Skeletal muscle cell (primary cell): ENCODE data around the gene ZNF471.

Experiments
- DNase-seq: peaks from one replicate; pipeline ENCODE4 v3.0.0-alpha.2; 2010; ENCODE audit warnings: low read depth
- H3K4me3 ChIP-seq: 2 replicates; pipeline ENCODE4 v1.5.1; 2011; ENCODE audit warnings: low read depth, mild to moderate bottlenecking, control low read depth, low read length, moderate library complexity

Gene ZNF471

DNA sequence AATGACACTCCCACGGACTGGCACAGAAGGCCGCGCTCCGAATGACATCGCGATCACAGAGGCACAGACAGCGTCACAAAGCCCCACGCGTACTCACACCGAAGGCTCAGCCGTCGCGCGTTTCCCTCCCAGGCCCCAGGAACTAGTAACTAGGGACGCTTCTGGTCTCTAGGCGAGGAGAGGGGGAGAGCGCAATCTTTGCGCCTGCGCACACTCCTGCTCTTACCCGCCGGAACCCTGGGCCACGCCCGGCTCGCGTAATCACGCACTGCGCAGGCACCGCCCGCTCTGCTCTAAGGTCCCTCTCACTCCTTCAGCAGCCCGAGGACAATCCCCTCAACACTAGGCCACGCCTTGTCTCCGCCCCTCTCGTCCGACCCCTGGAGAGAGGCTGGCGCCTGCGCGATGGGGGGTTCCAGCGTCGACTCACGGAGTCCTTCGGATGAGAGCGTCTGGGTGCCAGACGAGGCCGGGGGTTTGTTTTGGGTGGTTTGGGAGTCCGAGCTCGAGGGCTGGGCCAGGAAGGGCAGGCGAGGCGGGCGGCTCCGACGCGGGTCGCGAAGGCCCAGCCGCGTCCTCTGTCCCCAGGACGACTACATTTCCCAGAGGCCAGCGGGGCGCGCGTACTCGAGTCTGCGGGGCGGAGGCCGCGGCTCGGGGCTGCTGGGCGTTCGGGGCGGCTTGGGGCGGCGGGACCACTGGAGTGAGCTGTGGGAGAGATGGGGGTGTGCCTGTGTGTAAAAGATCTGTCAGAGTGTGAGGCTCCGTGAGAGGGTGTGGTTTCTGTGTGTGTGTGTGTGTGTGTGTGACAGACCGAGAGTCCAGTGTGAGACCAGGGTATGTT lies at the start of gene ZNF471:
Gene ZNF471 (plus strand): TSS at position 410 of the 844 bp plus-strand sequence. CDS start 3,717 bp downstream, outside the sequence.
- H3K4me3 ChIP-seq = peak within 1 kb of the TSS; percentile 71
- peak; percentile 95 for DNase-seq

DNA sequence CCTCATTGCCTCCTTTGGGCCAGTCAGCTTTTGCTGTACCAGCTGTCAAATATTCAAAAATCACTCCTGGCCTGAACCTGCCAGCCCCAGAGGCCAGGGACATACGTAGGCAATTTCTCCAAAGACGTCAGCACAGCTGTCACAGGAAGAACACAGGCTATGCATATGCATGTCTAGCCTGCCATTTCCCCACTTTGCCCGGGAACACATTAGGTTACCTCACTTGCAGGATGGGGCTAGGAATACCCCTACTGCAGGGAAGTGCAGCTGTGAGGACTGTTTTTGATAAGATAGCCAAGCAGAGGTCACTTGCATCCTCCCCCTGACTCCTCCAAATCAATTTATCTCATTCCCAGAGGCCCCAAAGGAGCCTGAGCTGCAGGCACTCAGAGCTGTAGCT lies 33.3 kb upstream of the ZNF471 start:
- no peak overlapping the region for H3K4me3 ChIP-seq
- no peak for DNase-seq

DNA sequence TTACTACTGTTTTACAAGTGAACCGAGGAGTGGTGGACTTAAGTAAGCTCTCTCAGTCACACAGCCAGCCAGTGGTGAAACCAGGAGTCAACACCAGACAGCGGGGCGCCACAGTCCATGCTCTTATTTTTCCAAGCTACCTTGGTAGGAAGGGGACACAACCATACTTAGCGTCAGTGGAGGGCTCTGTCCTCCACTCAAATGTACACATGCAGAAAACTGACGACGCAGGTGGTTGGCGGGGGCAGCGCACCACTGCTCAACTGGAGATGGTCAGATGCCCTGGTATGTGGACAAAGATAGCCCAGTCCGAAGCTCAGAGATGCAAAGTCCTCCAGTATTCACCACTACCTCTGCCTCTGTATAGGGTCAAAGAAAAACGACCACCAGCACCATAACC lies 31.6 kb upstream of the ZNF471 start:
- peak overlapping the region; percentile 93 for H3K4me3 ChIP-seq
- DNase-seq = no peak

DNA sequence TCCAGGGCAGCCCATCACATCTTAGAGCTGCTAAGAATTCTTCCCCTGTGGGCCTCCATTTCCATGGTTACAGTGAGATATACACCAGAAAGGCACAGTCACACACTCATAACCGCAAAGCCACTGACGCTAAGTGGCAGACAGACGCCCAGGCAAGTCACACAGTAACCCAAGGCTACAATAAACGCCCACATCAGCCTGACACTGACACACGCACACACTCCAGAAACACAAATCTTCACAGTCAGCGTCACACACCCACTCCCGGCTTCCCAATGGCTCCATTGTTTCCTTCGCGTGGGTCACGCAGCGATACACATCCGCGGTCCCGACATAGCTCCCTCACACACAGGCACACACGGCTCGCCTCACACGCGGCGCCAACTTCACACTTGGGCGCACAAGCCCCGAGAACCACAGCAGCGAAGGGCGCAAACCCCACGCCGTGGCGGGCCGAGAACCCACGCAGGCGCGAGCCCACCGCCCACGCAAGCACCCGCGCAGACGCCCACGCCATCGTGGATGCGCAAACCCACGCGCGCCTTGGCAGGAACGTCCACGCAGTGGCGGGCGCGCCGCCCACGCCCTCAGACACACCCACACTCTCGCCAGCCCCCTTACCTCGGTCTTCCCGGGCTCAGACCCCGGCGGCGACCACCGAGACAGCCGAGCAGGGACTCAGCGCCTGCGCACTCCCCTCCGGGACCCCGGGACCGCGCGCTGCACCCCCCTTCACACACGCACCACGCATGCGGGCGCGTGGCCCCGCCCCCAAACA lies 30.8 kb upstream of the ZNF471 start, which contains the start of gene ZNF667:
Gene ZNF667 (minus strand): TSS at position 695 of the 778 bp plus-strand sequence. CDS start 14,975 bp downstream, outside the sequence.
- peak; percentile 16 for DNase-seq
- H3K4me3 ChIP-seq = peak within 1 kb of the TSS; percentile 93

DNA sequence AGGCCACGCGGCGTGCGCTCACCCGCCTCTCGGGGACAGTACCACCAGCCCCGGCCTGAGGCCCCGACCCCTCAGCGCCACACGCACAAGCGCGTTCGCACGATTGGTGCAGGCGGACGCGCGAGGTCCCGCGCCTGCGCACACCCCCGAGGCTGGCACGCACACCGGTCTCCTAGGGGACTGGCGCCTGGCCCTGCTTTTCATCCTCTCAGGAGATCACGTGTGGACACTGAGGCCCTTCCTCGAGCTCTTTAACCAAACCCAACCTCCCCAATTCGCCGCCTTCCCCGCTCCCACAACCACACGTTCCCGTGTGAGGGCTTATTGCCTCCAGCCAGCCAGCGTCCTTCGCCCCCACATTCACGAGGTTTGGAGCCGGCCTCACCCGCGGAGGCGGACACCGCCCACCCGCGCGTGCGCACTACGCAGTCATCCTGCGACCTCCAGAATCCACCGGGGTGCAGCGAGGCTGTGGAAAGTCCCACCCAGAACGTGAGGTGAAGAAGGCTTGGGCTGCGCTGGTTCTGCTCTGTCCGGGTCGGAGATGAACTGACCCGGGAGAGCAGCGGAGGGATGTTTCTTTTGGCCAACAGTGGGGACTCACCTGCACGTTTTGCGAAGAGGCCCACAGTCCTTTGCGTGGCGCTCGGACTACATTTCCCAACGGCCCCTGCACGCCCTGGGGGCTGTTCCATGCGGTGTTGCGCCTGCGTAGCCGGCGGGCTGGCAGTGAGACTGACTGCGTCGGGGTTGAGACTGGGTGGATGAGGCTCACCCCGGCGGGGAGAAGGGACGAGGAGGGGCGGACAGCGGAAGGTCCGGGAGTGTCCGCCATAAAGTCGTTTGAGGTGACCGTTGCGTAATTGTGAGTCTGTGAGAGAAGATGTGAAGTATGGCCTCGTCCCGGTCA lies 30.0 kb upstream of the ZNF471 start:
- peak overlapping the region; percentile 93 for H3K4me3 ChIP-seq
- DNase-seq = peak; percentile 86

DNA sequence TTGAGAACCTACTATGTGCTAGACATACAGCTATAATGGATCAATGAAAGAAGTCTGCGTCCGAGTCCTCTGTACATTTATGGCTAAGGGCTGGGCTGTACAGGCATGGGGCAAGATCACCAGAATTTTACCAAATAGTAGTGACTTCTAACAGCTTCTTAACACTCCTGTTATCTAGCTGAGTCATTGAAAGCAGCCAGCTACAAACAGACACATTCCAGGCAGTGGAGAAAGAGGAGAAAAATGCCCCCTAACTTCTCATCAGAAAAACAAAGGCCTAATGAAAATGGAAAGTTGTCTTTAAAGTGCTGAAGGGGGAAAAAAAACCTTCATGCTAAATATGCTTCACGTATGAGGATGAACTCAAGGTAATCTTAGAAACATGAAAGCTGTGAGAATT lies 16.3 kb upstream of the ZNF471 start:
- DNase-seq = no peak
- H3K4me3 ChIP-seq = no peak overlapping the region

DNA sequence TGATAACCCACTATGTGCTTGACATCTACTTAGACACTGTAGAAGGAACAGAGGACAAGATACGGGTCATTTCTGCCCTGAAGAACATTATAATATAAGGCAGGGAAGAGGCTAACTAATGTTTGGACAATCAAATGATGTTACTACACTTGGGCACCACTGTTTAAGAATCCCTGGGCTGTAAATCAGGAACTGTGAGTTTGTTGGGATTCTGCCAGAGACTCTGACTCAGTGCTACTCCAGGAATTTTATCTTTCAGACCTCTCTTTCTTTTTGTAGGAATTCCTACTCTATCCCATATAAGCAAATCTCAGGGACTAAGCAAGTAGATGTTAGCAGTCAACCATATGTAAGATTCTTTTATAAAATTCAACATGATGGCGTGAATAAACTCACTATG lies 3.1 kb upstream of the ZNF471 start:
- H3K4me3 ChIP-seq = no peak overlapping the region

DNA sequence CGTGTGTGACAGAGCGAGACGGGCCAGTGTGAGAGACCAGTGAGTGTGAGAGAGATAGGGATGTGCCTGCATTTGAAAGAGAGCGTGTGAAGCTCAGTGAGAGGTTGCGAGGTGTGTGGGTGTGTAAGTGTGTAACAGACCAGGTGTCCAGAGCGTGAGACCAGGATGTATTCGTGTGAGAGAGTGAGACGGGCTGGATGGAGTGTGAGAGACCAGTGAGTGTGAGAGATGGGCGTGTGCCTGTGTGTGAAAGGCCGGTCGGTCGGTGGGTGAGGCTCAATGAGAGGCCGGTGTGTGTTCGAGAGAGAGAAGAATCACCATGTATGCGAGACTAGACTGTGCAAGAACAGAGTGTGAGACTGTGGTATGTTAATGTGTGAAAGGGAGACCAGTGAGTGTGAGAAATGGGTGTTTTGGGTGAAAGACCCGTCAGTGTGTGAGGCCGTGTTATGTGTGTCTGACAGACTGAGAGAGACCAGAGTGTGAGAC lies 679 bp downstream of the ZNF471 start:
- DNase-seq = no peak
- H3K4me3 ChIP-seq = peak overlapping the region; percentile 71

More for the DNA sequence above, 3.1 kb upstream of the ZNF471 start:
- peak; percentile 23 for DNase-seq

DNA sequence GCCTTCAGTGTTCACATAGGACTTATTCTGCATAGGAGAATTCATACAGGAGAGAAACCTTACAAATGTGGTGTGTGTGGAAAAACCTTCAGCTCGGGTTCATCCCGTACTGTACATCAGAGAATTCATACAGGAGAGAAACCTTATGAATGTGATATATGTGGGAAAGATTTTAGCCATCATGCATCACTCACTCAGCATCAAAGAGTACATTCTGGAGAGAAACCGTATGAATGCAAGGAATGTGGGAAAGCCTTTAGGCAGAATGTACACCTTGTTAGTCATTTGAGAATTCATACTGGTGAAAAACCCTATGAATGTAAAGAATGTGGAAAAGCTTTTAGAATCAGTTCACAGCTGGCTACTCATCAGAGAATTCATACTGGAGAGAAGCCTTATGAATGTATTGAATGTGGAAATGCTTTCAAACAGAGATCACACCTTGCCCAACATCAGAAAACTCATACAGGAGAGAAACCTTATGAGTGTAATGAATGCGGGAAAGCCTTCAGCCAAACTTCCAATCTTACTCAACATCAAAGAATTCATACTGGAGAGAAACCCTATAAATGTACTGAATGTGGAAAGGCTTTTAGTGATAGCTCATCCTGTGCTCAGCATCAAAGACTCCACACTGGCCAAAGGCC lies 17.7 kb downstream of the ZNF471 start:
- no peak overlapping the region for H3K4me3 ChIP-seq
- no peak for DNase-seq

DNA sequence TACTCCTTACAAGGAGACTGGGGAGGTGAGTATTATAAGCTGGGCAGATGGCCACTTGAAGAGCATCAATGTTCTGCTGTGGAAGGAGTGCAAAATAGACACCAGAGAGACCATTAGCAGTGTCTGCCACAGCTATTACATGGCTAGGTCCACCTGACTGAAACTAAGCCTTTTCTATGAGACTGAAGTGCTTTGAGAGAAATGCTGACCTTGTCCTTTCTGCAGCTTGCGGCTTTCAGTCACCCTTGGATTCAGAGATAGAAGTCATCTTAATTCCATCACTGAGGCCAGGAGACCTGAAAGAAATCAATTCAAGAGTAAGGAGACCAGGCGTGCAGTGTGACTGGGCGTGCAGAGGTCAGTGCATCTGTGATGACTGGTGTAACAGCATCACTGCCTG lies 29.8 kb downstream of the ZNF471 start:
- DNase-seq = no peak
- peak overlapping the region; percentile 77 for H3K4me3 ChIP-seq

DNA sequence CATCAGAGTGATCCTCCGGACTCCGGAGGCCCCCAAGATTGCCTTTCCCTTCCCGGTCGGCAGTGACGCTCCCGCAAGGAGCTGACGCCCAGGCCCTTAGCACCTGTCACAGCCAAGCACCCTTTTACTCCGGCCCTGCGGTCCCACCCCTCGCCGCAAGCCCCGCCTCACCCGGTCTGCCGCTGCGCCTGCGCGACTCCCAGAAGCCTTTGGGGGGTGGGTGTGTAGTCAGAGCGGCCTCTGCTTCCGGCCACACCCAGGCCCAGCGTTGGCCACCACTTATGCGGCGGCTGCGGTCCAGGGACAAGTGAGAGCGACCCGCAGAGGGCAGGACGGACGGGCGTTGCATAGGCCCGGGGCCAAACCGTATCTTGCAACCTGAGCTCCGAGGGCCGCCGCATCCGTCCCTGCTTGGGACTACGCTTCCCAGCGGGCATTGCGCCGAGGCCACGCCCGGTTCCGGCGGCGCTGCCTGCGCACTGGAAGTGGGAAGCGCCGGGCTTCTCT lies 30.7 kb downstream of the ZNF471 start:
- DNase-seq = peak; percentile 67
- peak overlapping the region; percentile 77 for H3K4me3 ChIP-seq

DNA sequence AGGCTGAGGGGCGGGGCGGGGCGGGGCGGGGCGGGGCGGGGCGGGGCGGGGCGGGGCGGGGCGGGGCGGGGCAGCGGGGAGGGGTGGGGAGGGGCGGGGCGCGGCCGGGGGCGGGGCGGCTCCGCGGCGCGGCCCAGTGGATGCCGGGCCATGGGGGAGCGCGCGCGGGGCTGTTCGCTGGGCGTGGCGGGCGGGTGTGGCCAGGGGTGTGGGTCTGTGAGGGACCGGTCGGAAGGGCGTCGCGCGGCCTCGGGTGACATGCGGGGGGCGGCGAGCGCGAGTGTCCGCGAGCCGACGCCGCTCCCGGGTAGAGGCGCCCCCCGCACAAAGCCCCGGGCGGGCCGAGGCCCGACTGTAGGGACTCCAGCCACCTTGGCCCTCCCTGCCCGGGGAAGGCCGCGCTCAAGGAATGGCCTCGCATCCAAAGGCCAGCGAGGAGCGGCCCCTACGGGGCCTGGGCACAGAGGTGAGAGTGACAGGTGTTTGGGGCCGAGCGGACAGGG lies 31.2 kb downstream of the ZNF471 start, which contains the start of gene ZFP28:
Gene ZFP28 (plus strand): TSS at position 188 of the 503 bp plus-strand sequence. CDS start 71 bp downstream, at position 259.
- no peak for DNase-seq
- H3K4me3 ChIP-seq = peak within 1 kb of the TSS; percentile 77

DNA sequence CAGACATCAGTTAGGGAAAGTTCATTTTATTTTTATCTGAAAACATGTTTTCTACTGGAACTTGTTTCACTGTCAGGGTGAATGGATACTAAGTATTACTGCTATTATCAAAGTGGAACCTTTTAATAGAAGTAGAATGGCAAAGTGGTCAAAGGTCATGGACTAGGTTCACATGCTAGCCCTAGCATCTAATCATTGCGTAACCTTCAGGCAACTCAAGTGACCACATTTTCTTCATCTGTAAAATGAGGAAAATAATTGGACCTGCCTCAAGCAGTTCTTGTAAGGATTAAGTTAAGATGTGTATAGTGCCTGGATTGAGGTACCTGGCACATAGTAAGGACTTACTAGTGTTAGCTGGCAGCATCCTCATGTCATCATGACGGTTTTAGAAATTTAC lies 36.1 kb downstream of the ZNF471 start:
- no peak overlapping the region for H3K4me3 ChIP-seq
- no peak for DNase-seq

DNA sequence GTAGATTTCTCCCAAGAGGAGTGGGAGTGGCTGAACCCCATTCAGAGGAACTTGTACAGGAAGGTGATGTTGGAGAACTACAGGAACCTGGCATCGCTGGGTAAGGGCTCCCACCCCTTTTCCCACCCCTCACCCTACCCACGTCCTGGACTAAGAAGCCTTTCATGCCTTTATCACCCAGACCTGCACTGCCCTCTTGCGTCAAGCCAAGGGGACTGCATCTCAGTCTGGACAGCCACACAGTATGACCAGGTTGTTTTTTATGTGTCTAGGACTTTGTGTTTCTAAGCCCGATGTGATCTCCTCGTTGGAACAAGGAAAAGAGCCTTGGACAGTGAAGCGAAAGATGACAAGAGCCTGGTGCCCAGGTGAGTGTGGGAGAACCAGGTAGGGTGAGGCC lies 39.9 kb downstream of the ZNF471 start:
- H3K4me3 ChIP-seq = no peak overlapping the region

DNA sequence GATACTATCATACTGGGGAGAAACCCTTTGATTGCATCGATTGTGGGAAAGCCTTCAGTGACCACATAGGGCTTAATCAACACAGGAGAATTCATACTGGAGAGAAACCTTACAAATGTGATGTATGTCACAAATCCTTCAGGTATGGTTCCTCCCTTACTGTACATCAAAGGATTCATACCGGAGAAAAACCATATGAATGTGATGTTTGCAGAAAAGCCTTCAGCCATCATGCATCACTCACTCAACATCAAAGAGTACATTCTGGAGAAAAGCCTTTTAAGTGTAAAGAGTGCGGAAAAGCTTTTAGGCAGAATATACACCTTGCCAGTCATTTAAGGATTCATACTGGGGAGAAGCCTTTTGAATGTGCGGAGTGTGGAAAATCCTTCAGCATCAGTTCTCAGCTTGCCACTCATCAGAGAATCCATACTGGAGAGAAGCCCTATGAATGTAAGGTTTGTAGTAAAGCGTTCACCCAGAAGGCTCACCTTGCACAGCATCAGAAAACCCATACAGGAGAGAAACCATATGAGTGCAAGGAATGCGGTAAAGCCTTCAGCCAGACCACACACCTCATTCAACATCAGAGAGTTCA lies 46.7 kb downstream of the ZNF471 start:
- no peak for DNase-seq
- H3K4me3 ChIP-seq = no peak overlapping the region

More for the DNA sequence above, 39.9 kb downstream of the ZNF471 start:
- no peak for DNase-seq

DNA sequence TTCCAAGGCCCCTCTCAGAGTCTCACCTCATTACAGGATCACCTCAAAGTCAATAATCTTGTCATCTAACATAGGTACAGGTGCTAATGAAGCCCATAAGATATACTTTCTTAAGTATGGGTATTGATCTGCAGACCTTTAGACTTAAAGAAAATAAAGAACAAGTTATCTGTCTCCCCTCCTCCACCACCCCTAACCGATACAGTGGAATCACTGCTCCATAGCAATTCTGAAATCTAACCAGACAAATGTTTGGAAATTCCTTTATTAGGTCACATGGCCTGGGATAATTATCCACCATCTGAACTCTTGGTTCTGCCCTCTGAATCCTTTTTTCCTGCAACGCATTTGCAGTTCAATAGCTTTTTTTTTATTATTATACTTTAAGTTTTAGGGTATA lies 55.1 kb downstream of the ZNF471 start:
- no peak overlapping the region for H3K4me3 ChIP-seq
- DNase-seq = no peak

DNA sequence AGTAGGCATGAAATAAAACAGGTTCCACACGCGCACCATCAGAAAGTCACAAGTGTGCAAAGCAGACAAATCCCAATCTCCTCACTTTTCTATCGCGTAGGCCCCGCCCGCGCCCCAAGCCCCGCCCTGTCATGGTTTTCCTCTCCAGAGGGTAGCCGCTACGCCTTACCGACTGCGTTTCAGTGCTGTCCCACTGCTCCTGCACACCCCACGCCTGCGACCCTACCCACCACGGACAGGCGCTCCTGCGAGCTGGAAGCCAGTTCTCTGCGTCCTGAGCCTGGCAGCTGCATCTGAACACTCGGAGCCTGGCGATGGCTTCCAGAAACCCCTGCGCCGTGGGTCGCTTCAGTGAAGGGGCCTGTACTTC lies 59.2 kb downstream of the ZNF471 start:
- no peak for DNase-seq
- peak overlapping the region; percentile 91 for H3K4me3 ChIP-seq
